Astrocyte (in vitro differentiated cells and primary cell): ENCODE results near the gene RCCD1. TPM values are rescaled to one million over a fixed set of nuclear protein-coding genes. Genes with fewer than 3 reads are reported as not detected.

Experiments
- DNase-seq: peaks from one replicate; pipeline ENCODE4 v3.0.0-alpha.2; 2010; ENCODE audit warnings: low read depth
- FAIRE-seq: peaks from 2 replicates; lab custom pipeline; 2011; peaks lifted over from hg19 to GRCh38; lab: Jason Lieb, UNC
- H2AFZ ChIP-seq: 2 replicates; pipeline ENCODE4 v1.6.0; 2012; ENCODE audit warnings: low read depth, low read length, inconsistent platforms
- H3K27ac ChIP-seq: 2 replicates; pipeline ENCODE4 v1.5.1; 2011; ENCODE audit warnings: low read depth, low read length, inconsistent platforms
- H3K27me3 ChIP-seq: 2 replicates; pipeline ENCODE4 v1.6.0; 2011; ENCODE audit warnings: low read length, inconsistent platforms; ENCODE audit not compliant: insufficient read depth
- H3K36me3 ChIP-seq: 2 replicates; pipeline ENCODE4 v1.5.1; 2011; ENCODE audit warnings: low read length, inconsistent platforms; ENCODE audit not compliant: insufficient read depth
- H3K4me1 ChIP-seq: 2 replicates; pipeline ENCODE4 v1.5.1; 2011; ENCODE audit warnings: low read length, inconsistent platforms; ENCODE audit not compliant: insufficient read depth
- H3K4me2 ChIP-seq: 2 replicates; pipeline ENCODE4 v1.6.0; 2012; ENCODE audit warnings: low read length, inconsistent platforms
- H3K4me3 ChIP-seq: 2 replicates; pipeline ENCODE4 v1.5.1; 2011; ENCODE audit warnings: low read depth, mild to moderate bottlenecking, low read length, inconsistent platforms; ENCODE audit not compliant: insufficient read depth
- H3K79me2 ChIP-seq: 2 replicates; pipeline ENCODE4 v1.6.0; 2012; ENCODE audit warnings: mild to moderate bottlenecking, low read length, inconsistent platforms; ENCODE audit not compliant: insufficient read depth
- H3K9ac ChIP-seq: 2 replicates; pipeline ENCODE4 v1.6.0; 2012; ENCODE audit warnings: mild to moderate bottlenecking, low read length, inconsistent platforms
- H3K9me3 ChIP-seq: 2 replicates; pipeline ENCODE4 v1.5.1; 2012; ENCODE audit warnings: low read depth, mild to moderate bottlenecking, low read length, inconsistent platforms; ENCODE audit not compliant: insufficient read depth
- H4K20me1 ChIP-seq: 2 replicates; pipeline ENCODE4 v1.6.0; 2012; ENCODE audit warnings: low read length, inconsistent platforms; ENCODE audit not compliant: insufficient read depth
- H3K27ac Mint-ChIP-seq: one replicate; pipeline ENCODE4 v1.8.0; 2021; ENCODE audit warnings: mild to moderate bottlenecking, mixed read lengths; ENCODE audit not compliant: unreplicated experiment
- H3K27me3 Mint-ChIP-seq: one replicate; pipeline ENCODE4 v1.8.0; 2021; ENCODE audit warnings: low read depth, mixed read lengths; ENCODE audit not compliant: unreplicated experiment
- H3K36me3 Mint-ChIP-seq: one replicate; pipeline ENCODE4 v1.8.0; 2021; ENCODE audit warnings: low read depth, mixed read lengths; ENCODE audit not compliant: unreplicated experiment
- H3K4me1 Mint-ChIP-seq: one replicate; pipeline ENCODE4 v1.8.0; 2021; ENCODE audit warnings: low read depth, mixed read lengths; ENCODE audit not compliant: unreplicated experiment
- H3K4me3 Mint-ChIP-seq: one replicate; pipeline ENCODE4 v1.8.0; 2021; ENCODE audit warnings: mild to moderate bottlenecking, moderate library complexity, mixed read lengths; ENCODE audit not compliant: unreplicated experiment
- H3K9me3 Mint-ChIP-seq: one replicate; pipeline ENCODE4 v1.8.0; 2021; ENCODE audit warnings: mild to moderate bottlenecking, mixed read lengths; ENCODE audit not compliant: unreplicated experiment
- CTCF ChIP-seq: IDR thresholded peaks from 2 replicates; pipeline ENCODE4 v1.5.1; 2011; ENCODE audit warnings: low read depth, mild to moderate bottlenecking, inconsistent platforms, low read length, moderate library complexity; ENCODE audit not compliant: insufficient read depth
- EZH2 ChIP-seq: IDR thresholded peaks from 2 replicates; pipeline ENCODE4 v1.6.1; 2012; ENCODE audit warnings: mild to moderate bottlenecking, low read length, inconsistent platforms; ENCODE audit not compliant: insufficient read depth
- total RNA-seq: library from RNA; stranded (reverse); gene quantifications from 2 replicates; pipeline ENCODE4 v1.2.1, GENCODE V29; 2021

The RCCD1 gene
- total RNA-seq, 1 donor from 2014 or later: 6.8 TPM

- DNase-seq: no peak
Measured at GRCh38 chr15:91007266-91007665, 52.6 kb downstream of the RCCD1 start.

More at GRCh38 chr15:91007266-91007665, 52.6 kb downstream of the RCCD1 start:
- Histone ChIP-seq H3K79me2 (no peaks in the 10 kb centered on the region), H3K27ac (no peak overlapping the region), H3K4me3 (no peak overlapping the region), H2AFZ (no peak overlapping the region), H3K36me3 (peaks cover 30% of the 10 kb centered on the region), H3K9me3 (no peaks in the 10 kb centered on the region), H3K4me2 (no peak overlapping the region), H4K20me1 (no peaks in the 10 kb centered on the region), H3K4me1 (no peaks in the 10 kb centered on the region), H3K27me3 (no peaks in the 10 kb centered on the region), H3K9ac (no peak overlapping the region)
- Mint-ChIP-seq H3K27me3 (no peaks in the 10 kb centered on the region), H3K4me3 (no peak overlapping the region), H3K4me1 (no peaks in the 10 kb centered on the region), H3K36me3 (peaks cover 34% of the 10 kb centered on the region), H3K9me3 (no peaks in the 10 kb centered on the region), H3K27ac (no peak overlapping the region)
- FAIRE-seq: no peak
- TF ChIP-seq CTCF (no peak), EZH2 (no peak)

Other genes starting within 250 kb of the RCCD1 start
- gene BLM, start 237.5 kb upstream of the RCCD1 start, total RNA-seq: 2.8 and 3.7 TPM in 2 replicates
- 122 and 135 TPM in 2 replicates for gene FURIN, start 86.3 kb upstream of the RCCD1 start, total RNA-seq
- gene FES, start 70.4 kb upstream of the RCCD1 start, total RNA-seq: 4.4 and 7.2 TPM in 2 replicates
- gene MAN2A2, start 51.6 kb upstream of the RCCD1 start, total RNA-seq: 18.5 and 21.3 TPM in 2 replicates
- gene HDDC3, start 22.3 kb upstream of the RCCD1 start, total RNA-seq: 9.7 and 10.5 TPM in 2 replicates
- 56.2 and 56.6 TPM in 2 replicates for gene UNC45A, start 19.6 kb upstream of the RCCD1 start, total RNA-seq
- 8.1 and 11.8 TPM in 2 replicates for gene PRC1, start 39.7 kb downstream of the RCCD1 start, total RNA-seq
- gene VPS33B, start 67.7 kb downstream of the RCCD1 start, total RNA-seq: 9.7 and 12.0 TPM in 2 replicates
- not detected in 2 replicates for gene SV2B, start 145.4 kb downstream of the RCCD1 start, total RNA-seq